Activated CD8-positive, alpha-beta T cell treated with anti-CD3 and anti-CD28 coated beads, Interleukin-2, amount 10 ng/mL, durations not matched to agents 7 days and 5 days (primary cell): ENCODE results near the gene NKX2-4. TPM values are rescaled to one million over a fixed set of nuclear protein-coding genes. Genes with fewer than 3 reads are reported as not detected.
A peak's percentile ranks its signal among the peaks of the same experiment; 100 is the strongest.
"Not testable (repeated sequence)": the region's sequence is repeated elsewhere in the genome, so short reads cannot be mapped to it uniquely, and the experiment has no call there.

Source experiments
- ATAC-seq: fragments of 150-1000 bp; cut with Tn5 transposase; one replicate; pipeline ENCODE4 v1.10.0; 2021; ENCODE audit warnings: moderate library complexity
- CTCF ChIA-PET: fragments of 350-600 bp; sonication (Branson Sonifier 250); formaldehyde crosslinking; loops from one replicate; lab custom pipeline; 2021; ENCODE audit warnings: antibody characterized with exemption; lab: Charles Lee
- POLR2A ChIA-PET: fragments of 350-600 bp; sonication (Branson Sonifier 250); formaldehyde crosslinking; loops from one replicate; lab custom pipeline; 2021; ENCODE audit warnings: antibody characterized with exemption; lab: Charles Lee
- DNase-seq: peaks from one replicate; pipeline ENCODE4 v3.0.0-alpha.2; 2020
- H3K27ac Mint-ChIP-seq: one replicate; pipeline ENCODE4 v1.8.0; 2021; ENCODE audit warnings: mild to moderate bottlenecking, mixed read lengths
- H3K27me3 Mint-ChIP-seq: one replicate; pipeline ENCODE4 v1.8.0; 2021; ENCODE audit warnings: low read depth, mixed read lengths
- H3K36me3 Mint-ChIP-seq: one replicate; pipeline ENCODE4 v1.8.0; 2021; ENCODE audit warnings: low read depth, mixed read lengths
- H3K4me1 Mint-ChIP-seq: one replicate; pipeline ENCODE4 v1.8.0; 2021; ENCODE audit warnings: low read depth, mixed read lengths
- H3K4me3 Mint-ChIP-seq: one replicate; pipeline ENCODE4 v1.8.0; 2021; ENCODE audit warnings: mild to moderate bottlenecking, mixed read lengths
- H3K9me3 Mint-ChIP-seq: one replicate; pipeline ENCODE4 v1.8.0; 2022; ENCODE audit warnings: mixed read lengths; ENCODE audit not compliant: insufficient read depth
- total RNA-seq, 2 experiments: library from RNA; stranded (reverse); gene quantifications; one replicate each; pipeline ENCODE4 v1.2.3, GENCODE V29; 2021

Gene NKX2-4
- total RNA-seq, 2 experiments from 2014 or later, result not detected

DNA sequence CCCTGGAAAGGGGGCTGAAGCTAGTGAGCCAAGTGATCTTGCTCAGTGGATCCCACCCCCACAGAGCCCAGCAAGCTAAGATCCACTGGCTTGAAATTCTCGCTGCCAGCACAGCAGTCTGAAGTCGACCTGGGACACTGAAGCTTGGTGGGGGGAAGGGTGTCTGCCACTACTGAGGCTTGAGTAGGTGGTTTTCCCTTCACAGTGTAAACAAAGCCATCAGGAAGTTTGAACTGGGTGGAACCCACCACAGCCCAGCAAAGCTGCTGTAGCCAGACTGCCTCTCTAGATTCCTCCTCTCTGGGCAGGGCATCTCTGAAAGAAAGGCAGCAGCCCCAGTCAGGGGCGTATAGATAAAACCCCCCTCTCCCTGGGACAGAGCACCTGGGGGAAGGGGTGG lies 16.7 kb upstream of the NKX2-4 start:
- Mint-ChIP-seq H3K27me3 (peaks cover 49% of the 10 kb centered on the region), H3K4me1 (peaks cover 13% of the 10 kb centered on the region)
- H3K9me3 Mint-ChIP-seq, ATAC-seq, H3K27ac Mint-ChIP-seq, CTCF ChIA-PET, H3K36me3 Mint-ChIP-seq, POLR2A ChIA-PET, H3K4me3 Mint-ChIP-seq: not testable (repeated sequence)
- DNase-seq, result peak; percentile 35

DNA sequence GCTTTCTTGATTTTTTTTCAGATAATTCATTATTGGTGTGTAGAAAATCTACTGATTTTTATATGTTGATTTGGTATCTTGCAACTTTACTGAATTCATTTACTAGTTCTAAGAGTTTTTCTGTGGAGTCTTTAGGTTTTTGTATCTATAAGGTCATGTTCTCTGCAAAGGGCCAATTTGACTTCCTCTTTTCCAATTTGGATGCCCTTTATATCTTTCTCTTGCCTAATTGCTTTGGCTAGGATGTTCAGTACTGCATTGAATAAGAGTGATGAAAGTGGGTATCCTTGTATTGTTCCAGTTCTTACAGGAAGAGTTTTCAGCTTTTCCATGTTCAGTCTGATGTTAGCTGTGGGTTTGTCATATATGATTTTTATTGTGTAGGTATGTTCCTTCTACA lies 14.4 kb upstream of the NKX2-4 start:
- H3K27me3 Mint-ChIP-seq, result peaks cover 54% of the 10 kb centered on the region
- no peak overlapping the region for H3K4me3 Mint-ChIP-seq
- no peak for ATAC-seq
- H3K9me3 Mint-ChIP-seq, result no peaks in the 10 kb centered on the region
- H3K27ac Mint-ChIP-seq, result no peak overlapping the region
- POLR2A ChIA-PET, result no interaction called here
- peaks cover 13% of the 10 kb centered on the region for H3K4me1 Mint-ChIP-seq
- CTCF ChIA-PET, result no interaction called here
- DNase-seq, result no peak
- peaks cover 3% of the 10 kb centered on the region for H3K36me3 Mint-ChIP-seq

DNA sequence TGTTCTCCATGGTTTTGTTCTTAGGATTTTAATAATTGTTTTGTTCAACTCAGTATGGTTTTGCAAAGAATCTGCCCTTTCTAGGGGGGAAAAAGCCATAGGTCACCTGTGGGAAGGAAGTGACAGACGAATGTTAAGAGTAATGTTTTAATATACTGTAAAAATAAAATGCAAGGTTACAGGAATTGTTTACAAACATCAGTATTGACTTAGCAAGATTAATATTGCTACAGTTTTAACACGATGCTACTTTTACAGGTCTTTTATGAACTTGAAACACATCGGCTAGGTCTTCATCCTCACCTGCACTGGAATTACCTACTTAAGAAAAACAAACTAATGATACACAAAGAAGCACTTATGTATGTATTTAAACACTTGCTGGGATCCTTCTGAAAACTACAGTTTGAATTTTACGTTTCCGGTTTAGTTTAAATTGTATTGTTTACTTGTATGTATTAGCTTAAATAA lies 1.7 kb upstream of the NKX2-4 start:
- POLR2A ChIA-PET, result no interaction called here

DNA sequence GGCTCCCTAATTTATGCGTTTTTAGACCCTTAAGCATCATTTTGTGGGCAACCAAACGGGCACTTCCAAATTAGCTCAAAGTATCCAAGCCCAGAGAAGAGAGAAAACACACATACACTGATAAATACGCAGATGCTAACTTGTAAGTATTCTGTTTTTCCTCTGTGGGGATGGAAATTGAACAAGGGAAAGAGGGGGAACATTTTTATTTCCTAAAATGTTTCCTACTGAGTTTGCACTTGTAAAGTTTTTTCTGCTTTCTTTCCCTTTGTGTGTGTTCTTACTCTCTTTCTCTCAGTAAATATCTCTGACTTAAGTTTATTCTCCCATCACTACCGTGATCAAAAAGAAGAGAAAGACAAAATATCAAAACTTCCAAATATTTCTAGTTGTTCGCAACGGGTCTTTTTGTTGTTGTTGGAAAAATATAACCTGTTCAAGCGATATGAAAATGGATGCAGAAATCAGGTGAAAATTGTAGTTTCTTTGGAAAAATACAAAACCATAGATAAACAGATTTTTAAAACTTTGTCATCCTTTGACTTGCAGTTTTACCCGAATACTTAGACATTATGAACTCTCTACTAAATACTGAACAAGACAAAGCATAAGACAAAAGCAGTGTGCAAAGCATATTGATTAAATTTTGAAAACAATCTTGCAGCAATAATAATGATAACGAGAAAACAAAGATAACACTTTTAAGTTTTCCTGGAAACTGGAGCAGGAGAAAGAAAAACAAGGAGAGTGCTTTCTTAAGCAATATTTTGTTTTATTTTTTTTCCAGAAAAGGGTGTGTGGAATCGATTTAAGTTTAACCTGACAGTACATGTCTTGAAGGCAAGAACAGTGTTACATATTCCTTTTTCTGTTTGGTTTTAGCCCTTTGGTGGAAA lies 1.0 kb upstream of the NKX2-4 start:
- Mint-ChIP-seq H3K36me3 (peaks cover under 1% of the 10 kb centered on the region), H3K4me3 (peak overlapping the region; percentile 55), H3K9me3 (no peaks in the 10 kb centered on the region), H3K27ac (peak overlapping the region; percentile 30), H3K27me3 (peaks cover 62% of the 10 kb centered on the region), H3K4me1 (peaks cover 16% of the 10 kb centered on the region)
- POLR2A ChIA-PET, result interaction anchor here (0.6 kb wide), 1 partner anchor 256 kb away, joined by 3 read pairs; no protein-coding TSS in a partner anchor
- no peak for ATAC-seq
- CTCF ChIA-PET, result no interaction called here
- DNase-seq, result no peak

More for the DNA sequence above, 1.7 kb upstream of the NKX2-4 start:
- Mint-ChIP-seq H3K9me3 (no peaks in the 10 kb centered on the region), H3K36me3 (no peaks in the 10 kb centered on the region), H3K4me1 (peaks cover 14% of the 10 kb centered on the region), H3K27ac (no peak overlapping the region), H3K27me3 (peaks cover 64% of the 10 kb centered on the region), H3K4me3 (no peak overlapping the region)
- no peak for ATAC-seq
- CTCF ChIA-PET, result no interaction called here
- no peak for DNase-seq

DNA sequence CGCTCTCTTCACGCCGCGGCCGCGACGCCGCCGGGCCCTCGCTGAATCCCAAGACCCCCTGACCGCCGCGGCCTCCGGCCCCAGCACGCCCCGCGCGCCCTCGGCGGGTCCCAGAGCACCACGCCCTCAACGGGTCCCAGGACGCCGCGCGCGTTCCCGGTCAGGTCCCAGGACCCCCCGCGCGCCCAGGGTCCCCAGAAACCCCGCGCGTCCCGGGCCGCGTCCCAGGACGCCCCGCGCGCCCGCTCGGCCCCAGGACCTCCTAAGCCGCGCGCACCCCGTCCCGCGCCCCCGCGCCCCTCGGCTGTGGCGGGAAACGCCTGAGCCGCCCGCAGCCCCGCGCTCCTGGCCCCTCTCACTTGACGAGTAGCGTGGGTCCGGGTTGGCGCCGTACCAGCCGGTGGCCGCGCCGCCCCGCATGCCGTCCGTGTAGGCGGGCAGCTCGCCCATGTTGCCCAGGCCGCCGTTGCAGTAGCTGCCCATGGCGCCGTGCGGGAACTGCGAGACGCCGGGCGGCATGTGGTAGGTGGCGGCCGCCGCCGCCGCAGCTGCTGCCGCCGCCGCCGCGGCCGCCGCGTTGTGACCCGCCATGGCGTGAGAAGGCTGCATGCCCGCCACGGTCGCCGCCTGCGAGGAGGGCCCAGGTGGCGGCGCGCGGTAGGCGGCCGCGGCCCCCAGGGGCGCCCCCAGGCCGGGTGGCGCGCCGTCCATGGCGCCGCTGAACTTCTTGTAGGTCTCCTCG lies 556 bp downstream of the NKX2-4 start:
- ChIA-PET CTCF (no interaction called here), POLR2A (no interaction called here)
- DNase-seq, result no peak
- Mint-ChIP-seq H3K27ac (no peak overlapping the region), H3K36me3 (peaks cover 6% of the 10 kb centered on the region), H3K4me1 (peaks cover 29% of the 10 kb centered on the region), H3K27me3 (peaks cover 65% of the 10 kb centered on the region), H3K9me3 (no peaks in the 10 kb centered on the region), H3K4me3 (no peak overlapping the region)
- ATAC-seq, result peak; percentile 25

DNA sequence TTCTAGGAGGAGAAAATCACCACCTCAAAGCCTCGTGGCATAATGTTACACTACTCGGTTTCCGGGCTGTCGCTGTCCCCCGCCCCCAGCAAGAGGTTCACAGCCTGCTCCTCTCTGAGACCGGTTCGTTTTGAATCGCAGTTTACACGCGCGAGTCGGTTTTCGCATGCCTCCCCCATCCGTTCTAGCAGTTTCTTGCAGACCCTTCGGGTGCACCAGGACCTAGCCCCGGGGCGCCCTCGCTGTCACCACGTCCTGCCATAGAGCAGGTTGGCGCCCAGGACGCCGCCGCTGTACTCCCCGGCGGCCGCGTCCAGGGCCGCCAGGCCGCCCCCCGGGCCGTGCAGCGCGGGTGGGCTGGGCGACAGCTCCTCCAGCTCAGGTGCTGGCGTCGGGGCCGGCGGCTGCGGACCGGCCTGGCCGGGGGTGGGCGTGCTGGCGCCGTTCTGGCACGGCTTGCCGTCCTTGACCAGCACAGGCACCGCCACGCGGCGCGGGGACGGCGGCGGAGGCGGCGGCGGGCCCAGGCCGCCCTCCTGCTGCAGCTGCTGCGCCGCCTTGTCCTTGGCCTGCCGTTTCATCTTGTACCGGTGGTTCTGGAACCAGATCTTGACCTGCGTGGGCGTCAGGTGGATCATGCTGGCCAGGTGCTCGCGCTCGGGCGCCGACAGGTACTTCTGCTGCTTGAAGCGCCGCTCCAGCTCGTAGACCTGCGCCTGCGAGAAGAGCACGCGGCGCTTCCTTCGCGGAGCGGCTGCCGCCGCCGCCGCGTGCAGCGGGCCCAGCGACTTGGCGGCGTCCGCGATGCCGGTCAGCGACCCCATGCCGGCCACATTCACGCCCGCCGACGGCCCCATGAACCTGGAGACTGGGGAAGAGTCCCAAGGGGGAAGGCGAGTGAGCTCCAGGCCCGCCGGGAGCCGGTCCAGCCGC lies 1.4 kb downstream of the NKX2-4 start:
- DNase-seq, result peak; percentile 68
- H3K27me3 Mint-ChIP-seq, result peaks cover 63% of the 10 kb centered on the region
- peaks cover 31% of the 10 kb centered on the region for H3K4me1 Mint-ChIP-seq
- ChIA-PET POLR2A (no interaction called here), CTCF (interaction anchor here (0.9 to 2.4 kb wide), 4 partner anchors 109 to 535 kb away, joined by 3 to 11 read pairs (median 4); no protein-coding TSS in a partner anchor)
- H3K27ac Mint-ChIP-seq, result peak overlapping the region; percentile 32
- H3K36me3 Mint-ChIP-seq, result peaks cover 10% of the 10 kb centered on the region
- peak overlapping the region; percentile 54 for H3K4me3 Mint-ChIP-seq
- peak; percentile 80 for ATAC-seq
- H3K9me3 Mint-ChIP-seq, result no peaks in the 10 kb centered on the region

DNA sequence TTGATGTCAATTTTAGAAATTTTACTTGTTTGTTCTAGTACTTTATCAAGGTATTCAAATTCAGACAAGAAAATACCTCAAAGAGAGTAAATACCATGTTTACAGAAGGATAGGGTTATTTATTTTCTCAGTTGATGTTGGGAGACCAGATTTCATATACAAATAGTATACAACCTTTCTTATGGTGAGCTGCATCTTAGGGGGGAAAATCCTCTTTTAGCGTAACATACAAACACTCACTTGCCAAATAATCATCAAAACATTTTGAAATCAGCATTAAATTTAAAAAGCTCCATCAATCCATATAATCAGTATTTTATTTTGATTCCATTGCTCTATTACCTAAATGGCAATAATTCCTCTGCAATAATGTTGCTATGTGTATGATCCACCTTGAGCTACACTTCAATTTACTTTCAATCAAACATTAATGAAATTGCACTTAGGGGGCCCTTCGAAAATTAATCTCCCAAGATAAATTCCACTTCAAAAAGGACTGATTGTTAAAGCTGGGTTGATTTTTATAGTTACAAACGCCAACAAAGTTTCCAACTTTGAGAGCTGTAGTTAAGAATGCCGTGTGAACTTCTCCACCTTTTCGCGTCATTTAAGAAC lies 2.2 kb downstream of the NKX2-4 start:
- Mint-ChIP-seq H3K4me3 (peak overlapping the region; percentile 54), H3K36me3 (peaks cover 18% of the 10 kb centered on the region), H3K27me3 (peaks cover 56% of the 10 kb centered on the region), H3K4me1 (peaks cover 31% of the 10 kb centered on the region), H3K27ac (peak overlapping the region; percentile 32), H3K9me3 (no peaks in the 10 kb centered on the region)
- ChIA-PET POLR2A (no interaction called here), CTCF (interaction anchor here (0.9 to 2.4 kb wide), 4 partner anchors 110 to 534 kb away, joined by 3 to 11 read pairs (median 4); no protein-coding TSS in a partner anchor)
- ATAC-seq, result no peak
- no peak for DNase-seq

DNA sequence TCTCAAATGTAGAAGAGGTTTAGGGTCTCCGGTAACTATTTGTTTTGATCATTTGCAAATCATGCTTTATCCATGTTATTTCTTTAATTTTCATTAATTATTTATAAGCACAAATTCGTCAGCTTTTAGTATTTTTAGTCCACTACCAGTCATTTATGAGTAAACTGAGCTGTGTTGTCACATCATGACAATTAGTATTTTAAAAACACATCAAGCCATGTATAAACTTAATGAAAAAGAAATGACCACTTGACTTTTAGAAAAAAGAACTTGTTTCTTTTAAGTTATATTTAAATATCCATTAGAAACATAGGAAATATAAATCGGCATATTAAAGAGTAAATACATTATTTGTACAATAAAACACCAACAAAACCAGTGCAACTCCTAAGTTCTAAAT lies 2.8 kb downstream of the NKX2-4 start:
- CTCF ChIA-PET, result interaction anchor here (0.9 to 2.4 kb wide), 4 partner anchors 110 to 534 kb away, joined by 3 to 11 read pairs (median 4); no protein-coding TSS in a partner anchor
- ATAC-seq, result no peak
- POLR2A ChIA-PET, result no interaction called here
- H3K36me3 Mint-ChIP-seq, result peaks cover 21% of the 10 kb centered on the region
- H3K4me1 Mint-ChIP-seq, result peaks cover 31% of the 10 kb centered on the region
- peaks cover 52% of the 10 kb centered on the region for H3K27me3 Mint-ChIP-seq
- H3K27ac Mint-ChIP-seq, result no peak overlapping the region
- no peaks in the 10 kb centered on the region for H3K9me3 Mint-ChIP-seq
- no peak for DNase-seq
- no peak overlapping the region for H3K4me3 Mint-ChIP-seq

DNA sequence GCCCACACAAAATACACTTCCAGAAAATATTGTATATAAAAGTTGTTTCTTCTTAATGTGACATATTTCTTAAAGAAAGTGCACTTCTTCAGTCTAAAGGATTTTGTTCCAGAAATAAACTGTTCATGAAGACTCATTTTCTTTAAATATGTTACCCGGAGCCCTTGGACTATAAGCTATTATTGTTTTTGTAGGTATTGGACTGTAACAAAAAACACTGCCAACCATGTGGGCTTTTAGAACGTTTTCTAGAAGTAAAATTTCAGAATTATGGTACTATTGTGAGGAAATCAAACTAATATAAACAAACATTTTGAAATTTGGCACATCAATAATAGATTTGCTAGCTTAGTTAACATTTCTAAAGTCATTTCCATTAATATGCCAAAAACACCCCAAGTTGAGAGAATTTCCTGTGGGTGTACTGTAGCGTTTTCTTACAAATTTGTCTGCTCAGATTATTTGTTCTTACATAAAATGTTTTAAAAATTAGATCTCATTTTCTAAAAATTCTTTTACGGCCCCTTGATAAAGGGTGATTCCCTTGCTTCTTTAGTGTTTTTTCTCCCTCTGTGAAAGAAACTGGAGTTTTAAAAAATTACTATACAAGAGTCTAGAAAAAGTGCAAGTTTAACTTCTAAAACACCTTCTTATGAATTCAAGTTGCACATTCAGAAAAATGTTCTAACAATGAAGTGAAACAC lies 3.4 kb downstream of the NKX2-4 start:
- peaks cover 47% of the 10 kb centered on the region for H3K27me3 Mint-ChIP-seq
- ChIA-PET CTCF (interaction anchor here (2.4 kb wide), 1 partner anchor 111 kb away, joined by 11 read pairs; no protein-coding TSS in a partner anchor), POLR2A (no interaction called here)
- no peaks in the 10 kb centered on the region for H3K9me3 Mint-ChIP-seq
- H3K4me1 Mint-ChIP-seq, result peaks cover 31% of the 10 kb centered on the region
- DNase-seq (no peak), ATAC-seq (no peak)
- H3K4me3 Mint-ChIP-seq, result no peak overlapping the region
- no peak overlapping the region for H3K27ac Mint-ChIP-seq
- peaks cover 23% of the 10 kb centered on the region for H3K36me3 Mint-ChIP-seq

DNA sequence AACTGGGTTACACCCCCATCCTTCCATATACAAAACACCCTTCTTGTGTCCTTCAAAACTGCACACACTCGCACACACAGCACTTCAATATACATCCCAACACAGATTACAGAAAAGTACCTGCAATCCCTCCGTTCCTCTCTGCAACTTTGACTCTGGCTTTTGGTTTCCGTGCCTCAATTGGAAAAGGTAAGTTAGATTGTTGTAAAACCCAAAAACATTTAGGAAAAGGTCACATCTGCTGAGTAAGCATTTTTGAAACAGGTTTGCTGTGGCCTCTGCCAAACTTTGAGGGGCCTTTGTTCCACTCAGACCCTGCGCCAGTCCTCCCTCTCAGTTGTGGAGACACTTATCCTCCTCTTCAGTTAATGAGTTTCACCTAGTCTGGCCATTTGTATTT lies 4.2 kb downstream of the NKX2-4 start:
- ATAC-seq (no peak), DNase-seq (no peak)
- Mint-ChIP-seq H3K4me3 (no peak overlapping the region), H3K36me3 (peaks cover 26% of the 10 kb centered on the region), H3K27ac (no peak overlapping the region), H3K9me3 (no peaks in the 10 kb centered on the region), H3K4me1 (peaks cover 31% of the 10 kb centered on the region), H3K27me3 (peaks cover 39% of the 10 kb centered on the region)
- CTCF ChIA-PET, result no interaction called here
- POLR2A ChIA-PET, result no interaction called here
